Vagina (tissue), 2 donors: ENCODE measurements around the gene ADCK2.

Experiments
- POLR2A ChIP-seq, 2 donors: fragments of 450-650 bp; IDR thresholded peaks; one replicate each; pipeline ENCODE4 v1.6.1; 2017; ENCODE audit warnings: antibody characterized with exemption in 2 of 2, mild to moderate bottlenecking in 2 of 2, moderate library complexity in 2 of 2
- POLR2AphosphoS5 ChIP-seq, 2 donors: sonication (generic); formaldehyde crosslinking; IDR thresholded peaks; one replicate each; pipeline ENCODE4 v1.9.0; 2017; ENCODE audit warnings: antibody characterized with exemption in 2 of 2, mild to moderate bottlenecking in 2 of 2, low read depth in 1 of 2; ENCODE audit not compliant: insufficient read depth in 1 of 2
- TF ChIP-seq, protein P1 (sequence below), 3 experiments: fragments of 450-650 bp in 2 of 3; fragments of 200-600 bp in 1 of 3; sonication (generic) in 1 of 3; IDR thresholded peaks; one replicate each; pipeline ENCODE4 v1.5.1; 2017 to 2019; ENCODE audit warnings: antibody characterized with exemption in 3 of 3, mild to moderate bottlenecking in 2 of 3, moderate library complexity in 2 of 3

DNA sequence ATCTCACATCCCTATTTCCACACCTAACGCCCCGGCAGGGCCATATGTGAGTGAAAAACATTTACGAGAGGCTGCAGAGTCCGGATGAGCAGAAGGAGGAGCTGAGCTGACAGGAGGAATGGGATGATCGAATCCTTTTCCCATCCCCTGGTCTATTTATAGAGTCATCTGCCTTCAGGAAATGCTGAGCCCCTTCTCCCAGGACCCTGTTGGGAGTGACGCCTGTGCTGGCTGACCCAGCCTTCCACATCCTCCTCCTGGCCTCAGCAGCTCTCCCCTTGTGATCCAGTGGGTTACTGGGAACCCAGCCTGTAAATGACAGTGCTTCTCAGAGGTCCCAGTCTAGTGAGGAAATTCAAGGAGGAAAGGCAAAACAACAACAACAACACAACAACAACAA, 48.8 kb upstream of the ADCK2 start:
- TF ChIP-seq POLR2A (IDR thresholded peaks at IDR 0.05) (no peak), POLR2AphosphoS5 (IDR thresholded peaks at IDR 0.05; ENCODE audit: insufficient read depth in 1 of 2, low read depth in 1 of 2) (peak in 1 of 2 donors; percentile 40)
- TF ChIP-seq, protein P1, sequence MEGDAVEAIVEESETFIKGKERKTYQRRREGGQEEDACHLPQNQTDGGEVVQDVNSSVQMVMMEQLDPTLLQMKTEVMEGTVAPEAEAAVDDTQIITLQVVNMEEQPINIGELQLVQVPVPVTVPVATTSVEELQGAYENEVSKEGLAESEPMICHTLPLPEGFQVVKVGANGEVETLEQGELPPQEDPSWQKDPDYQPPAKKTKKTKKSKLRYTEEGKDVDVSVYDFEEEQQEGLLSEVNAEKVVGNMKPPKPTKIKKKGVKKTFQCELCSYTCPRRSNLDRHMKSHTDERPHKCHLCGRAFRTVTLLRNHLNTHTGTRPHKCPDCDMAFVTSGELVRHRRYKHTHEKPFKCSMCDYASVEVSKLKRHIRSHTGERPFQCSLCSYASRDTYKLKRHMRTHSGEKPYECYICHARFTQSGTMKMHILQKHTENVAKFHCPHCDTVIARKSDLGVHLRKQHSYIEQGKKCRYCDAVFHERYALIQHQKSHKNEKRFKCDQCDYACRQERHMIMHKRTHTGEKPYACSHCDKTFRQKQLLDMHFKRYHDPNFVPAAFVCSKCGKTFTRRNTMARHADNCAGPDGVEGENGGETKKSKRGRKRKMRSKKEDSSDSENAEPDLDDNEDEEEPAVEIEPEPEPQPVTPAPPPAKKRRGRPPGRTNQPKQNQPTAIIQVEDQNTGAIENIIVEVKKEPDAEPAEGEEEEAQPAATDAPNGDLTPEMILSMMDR (IDR thresholded peaks at IDR 0.05) = no peak
